A549 (cell line): ENCODE measurements around the gene NDC80. TPM values are rescaled to one million over a fixed set of nuclear protein-coding genes. Genes with fewer than 3 reads are reported as not detected.

ENCODE experiments used
- ATAC-seq, 2 experiments: fragments of 200-7000 bp in 1 of 2; fragments of >200 bp in 1 of 2; cut with Nextera tagmentation in 1 of 2; cut with Tn5 transposase in 1 of 2; 3 replicates each; pipeline versions ENCODE4 v1.8.0 to v1.9.1; 2018 to 2020; ENCODE audit warnings: mild to moderate bottlenecking in 1 of 2, moderate library complexity in 1 of 2
- CTCF ChIA-PET: fragments of 300-600 bp; sonication (Branson Sonifier 250); formaldehyde crosslinking; extraction: SDS; loops from one replicate; lab custom pipeline; 2021; ENCODE audit warnings: antibody characterized with exemption, inconsistent platforms; lab: Yijun Ruan, JAX
- POLR2A ChIA-PET: fragments of 350-600 bp; formaldehyde crosslinking; extraction: SDS; loops from one replicate; lab custom pipeline; 2021; ENCODE audit warnings: antibody characterized with exemption, inconsistent platforms; lab: Yijun Ruan, JAX
- DNase-seq, 2 experiments: peaks; one replicate each; pipeline versions ENCODE4 v3.0.0 to v3.0.0-alpha.2; 2011 to 2016; ENCODE audit warnings: low read depth in 1 of 2, low spot score in 1 of 2
- FAIRE-seq: peaks from 2 replicates; lab custom pipeline; 2011; peaks lifted over from hg19 to GRCh38; lab: Jason Lieb, UNC
- H3K27ac ChIP-seq, 2 experiments: fragments of >200 bp; sonication (Bioruptor Twin); formaldehyde crosslinking; 3 replicates each; pipeline ENCODE4 v1.5.1; 2016 to 2017
- H3K4me1 ChIP-seq: fragments of >200 bp; sonication (Bioruptor Twin); formaldehyde crosslinking; 3 replicates; pipeline ENCODE4 v1.6.1; 2016
- H3K4me2 ChIP-seq: fragments of >200 bp; sonication (Bioruptor Twin); formaldehyde crosslinking; 3 replicates; pipeline ENCODE4 v1.6.1; 2016
- H3K4me3 ChIP-seq: fragments of >200 bp; sonication (Bioruptor Twin); formaldehyde crosslinking; 3 replicates; pipeline ENCODE4 v1.5.1; 2016
- H3K9me3 ChIP-seq: fragments of >200 bp; sonication (Bioruptor Twin); formaldehyde crosslinking; 3 replicates; pipeline ENCODE4 v1.6.1; 2016
- CBX2 ChIP-seq: fragments of 200-600 bp; sonication (generic); IDR thresholded peaks from 2 replicates; pipeline ENCODE4 v1.6.1; 2016; ENCODE audit warnings: low read depth, mild to moderate bottlenecking, borderline replicate concordance
- CBX8 ChIP-seq: fragments of 200-600 bp; sonication (generic); IDR thresholded peaks from 2 replicates; pipeline ENCODE4 v1.6.1; 2016
- CEBPB ChIP-seq, 2 experiments: fragments of >200 bp in 1 of 2; sonication (Bioruptor Twin) in 1 of 2; formaldehyde crosslinking in 1 of 2; IDR thresholded peaks; 2 replicates each; pipeline ENCODE4 v1.6.1; 2012 to 2016
- CHD4 ChIP-seq: fragments of 200-600 bp; sonication (generic); IDR thresholded peaks from 2 replicates; pipeline ENCODE4 v1.6.1; 2016; ENCODE audit warnings: antibody characterized with exemption, mild to moderate bottlenecking, borderline replicate concordance
- EP300 ChIP-seq, 2 experiments: fragments of >200 bp; sonication (Bioruptor Twin); formaldehyde crosslinking; IDR thresholded peaks; 2 replicates in 1 of 2; 3 replicates in 1 of 2; pipeline ENCODE4 v1.6.1; 2016 to 2017
- FOSB ChIP-seq: fragments of 250-450 bp; sonication (Bioruptor Pico); IDR thresholded peaks from 2 replicates; pipeline ENCODE4 v1.5.0; 2020; ENCODE audit warnings: mild to moderate bottlenecking, moderate library complexity
- HDAC2 ChIP-seq: fragments of 200-600 bp; sonication (generic); IDR thresholded peaks from 2 replicates; pipeline ENCODE4 v1.6.1; 2016
- HOXA7 ChIP-seq: fragments of 250-450 bp; sonication (Bioruptor Pico); IDR thresholded peaks from 2 replicates; pipeline ENCODE4 v1.5.0; 2020; ENCODE audit warnings: mild to moderate bottlenecking, moderate library complexity
- HOXB5 ChIP-seq: fragments of 250-450 bp; sonication (Bioruptor Pico); IDR thresholded peaks from 2 replicates; pipeline ENCODE4 v1.5.0; 2020; ENCODE audit warnings: mild to moderate bottlenecking, moderate library complexity
- JUN ChIP-seq, 2 experiments: fragments of >200 bp; sonication (Bioruptor Twin); formaldehyde crosslinking; IDR thresholded peaks; 2 replicates in 1 of 2; 3 replicates in 1 of 2; pipeline ENCODE4 v1.6.1; 2016 to 2017
- KDM1A ChIP-seq: fragments of 200-600 bp; sonication (generic); IDR thresholded peaks from 2 replicates; pipeline ENCODE4 v1.6.1; 2016; ENCODE audit warnings: low read depth, mild to moderate bottlenecking
- NFE2L2 ChIP-seq: fragments of 150-350 bp; conservative IDR thresholded peaks from 2 replicates; pipeline ENCODE4 v1.6.1; 2014; ENCODE audit warnings: low read length
- NPAS2 ChIP-seq: fragments of 250-450 bp; sonication (Bioruptor Pico); IDR thresholded peaks from 2 replicates; pipeline ENCODE4 v1.8.0; 2022; ENCODE audit warnings: mild to moderate bottlenecking, moderate library complexity, borderline replicate concordance
- RAD21 ChIP-seq, 2 experiments: fragments of >200 bp in 1 of 2; sonication (Bioruptor Twin) in 1 of 2; formaldehyde crosslinking in 1 of 2; IDR thresholded peaks in 1 of 2; conservative IDR thresholded peaks in 1 of 2; 2 replicates in 1 of 2; 3 replicates in 1 of 2; pipeline ENCODE4 v1.6.1; 2012 to 2018; ENCODE audit warnings: inconsistent platforms in 1 of 2
- RCOR1 ChIP-seq: fragments of 150-350 bp; IDR thresholded peaks from 2 replicates; pipeline ENCODE4 v1.6.1; 2014; ENCODE audit warnings: antibody characterized with exemption, low read length, low read depth
- RFX5 ChIP-seq: fragments of 450-650 bp; IDR thresholded peaks from 2 replicates; pipeline ENCODE4 v1.7.1; 2014; ENCODE audit warnings: antibody characterized with exemption, mild to moderate bottlenecking, moderate library complexity
- ZNF302 ChIP-seq: fragments of 250-450 bp; sonication (Bioruptor Pico); IDR thresholded peaks from 2 replicates; pipeline ENCODE4 v1.9.0; 2021; ENCODE audit warnings: inconsistent platforms, mild to moderate bottlenecking, moderate library complexity
- ZSCAN20 ChIP-seq: fragments of 250-450 bp; sonication (Bioruptor Pico); IDR thresholded peaks from 2 replicates; pipeline ENCODE4 v1.8.0; 2022; ENCODE audit warnings: mild to moderate bottlenecking, moderate library complexity
- WGBS: methylation state at CpG from one replicate; pipeline ENCODE4 v1.1.6; 2017; ENCODE audit errors: missing lambda C conversion rate; 5-methylcytosine and 5-hydroxymethylcytosine counted together
- polyA plus RNA-seq, 4 experiments: library from polyadenylated mRNA; depleted of rRNA in 3 of 4; stranded (reverse); fragments of >200 nt; fragmentation: RNase III in 1 of 4; extraction: RNeasy Plus Mini Kit Qiagen cat#74134 plus additional on column Dnase treatment in 1 of 4; gene quantifications; 2 replicates in 3 of 4; 3 replicates in 1 of 4; pipeline ENCODE4 v1.2.3, GENCODE V29; 2011 to 2017
- TF ChIP-seq, protein P1 (sequence below): fragments of 200-600 bp; sonication (generic); IDR thresholded peaks from 2 replicates; pipeline ENCODE4 v1.6.1; 2016; ENCODE audit warnings: antibody characterized with exemption, mild to moderate bottlenecking, moderate library complexity
- TF ChIP-seq, protein P2 (sequence below): fragments of 250-450 bp; sonication (Bioruptor Pico); IDR thresholded peaks from 2 replicates; pipeline ENCODE4 v1.5.0; 2020; ENCODE audit warnings: low read depth, mild to moderate bottlenecking, moderate library complexity

NDC80 gene
- polyA plus RNA-seq, 2 of the 4 experiments (the other 2 are of a cell fraction) = 11.1 to 20.2 TPM

DNA sequence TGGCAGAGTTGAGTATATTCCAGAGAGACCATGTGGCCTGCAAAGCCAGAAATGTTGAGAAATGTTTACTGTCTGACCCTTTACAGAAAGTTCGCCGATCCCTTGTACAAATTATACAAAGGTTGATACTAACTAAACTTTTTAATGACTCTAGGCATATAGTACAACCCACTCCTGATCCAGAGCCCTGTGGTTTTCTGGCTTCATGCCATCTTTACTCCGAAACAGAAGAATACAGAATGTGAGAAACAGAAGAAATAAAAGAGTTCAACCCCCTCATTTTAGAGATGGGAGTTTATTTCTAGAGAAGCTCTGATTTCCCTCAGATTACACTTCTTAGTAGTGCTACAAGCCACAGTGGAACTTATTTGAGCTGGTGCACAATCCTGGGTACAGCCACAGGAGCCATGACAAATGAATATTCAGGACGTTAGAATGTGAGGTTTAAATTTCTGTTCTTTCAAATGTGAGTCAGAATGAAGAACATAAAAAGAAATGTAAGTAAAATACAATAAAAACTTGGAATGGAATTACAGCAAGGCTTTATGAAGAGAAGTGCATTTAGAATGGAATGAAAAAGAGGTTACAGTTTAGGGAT lies 46.1 kb downstream of the NDC80 start:
- FAIRE-seq (no peak), DNase-seq (no peak), ATAC-seq (no peak)
- ChIA-PET POLR2A (no interaction called here), CTCF (interaction anchor here (0.9 kb wide), 1 partner anchor 36 kb away, joined by 3 read pairs; no protein-coding TSS in a partner anchor)
- WGBS = 88% methylated on average over 4 of the region's 4 CpGs
- H3K4me1 ChIP-seq = no peaks in the 10 kb centered on the region
- H3K27ac ChIP-seq = no peak overlapping the region
- no peaks in the 10 kb centered on the region for H3K9me3 ChIP-seq
- TF ChIP-seq CBX8 (no peak), RFX5 (no peak), CBX2 (no peak), KDM1A (no peak), FOSB (no peak), HOXA7 (CRISPR knock-in tag) (no peak), HOXB5 (no peak), CHD4 (no peak), CEBPB (IDR thresholded peaks at IDR 0.05) (no peak), EP300 (IDR thresholded peaks at IDR 0.05) (no peak), NPAS2 (no peak)
- H3K4me2 ChIP-seq = no peak overlapping the region
- no peak overlapping the region for H3K4me3 ChIP-seq

DNA sequence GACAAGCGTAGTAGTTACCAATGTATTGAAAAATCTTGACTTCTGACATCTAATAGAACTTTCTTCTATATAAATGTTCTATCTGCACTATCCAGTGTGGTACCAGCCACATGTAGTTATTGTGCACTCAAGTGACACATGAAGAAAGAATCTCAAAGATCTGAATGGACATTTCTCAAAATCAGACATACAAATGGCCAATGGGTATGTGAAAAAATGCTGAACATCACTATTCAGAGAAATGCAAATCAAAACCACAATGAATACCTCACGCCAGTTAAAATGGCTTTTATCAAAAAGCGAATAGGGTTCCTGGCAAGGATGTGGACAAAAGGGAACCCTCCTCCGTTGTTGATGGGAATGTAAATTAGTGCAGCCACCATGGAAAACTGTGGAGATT lies 46.7 kb downstream of the NDC80 start:
- no peak overlapping the region for H3K27ac ChIP-seq
- ChIA-PET POLR2A (no interaction called here), CTCF (no interaction called here)
- FAIRE-seq (no peak), ATAC-seq (no peak), DNase-seq (no peak)
- H3K4me1 ChIP-seq = no peaks in the 10 kb centered on the region
- H3K4me2 ChIP-seq = no peak overlapping the region
- 94% methylated on average over 4 of the region's 4 CpGs for WGBS
- no peaks in the 10 kb centered on the region for H3K9me3 ChIP-seq
- H3K4me3 ChIP-seq = no peak overlapping the region
- TF ChIP-seq HDAC2 = no peak
- TF ChIP-seq, protein P1, sequence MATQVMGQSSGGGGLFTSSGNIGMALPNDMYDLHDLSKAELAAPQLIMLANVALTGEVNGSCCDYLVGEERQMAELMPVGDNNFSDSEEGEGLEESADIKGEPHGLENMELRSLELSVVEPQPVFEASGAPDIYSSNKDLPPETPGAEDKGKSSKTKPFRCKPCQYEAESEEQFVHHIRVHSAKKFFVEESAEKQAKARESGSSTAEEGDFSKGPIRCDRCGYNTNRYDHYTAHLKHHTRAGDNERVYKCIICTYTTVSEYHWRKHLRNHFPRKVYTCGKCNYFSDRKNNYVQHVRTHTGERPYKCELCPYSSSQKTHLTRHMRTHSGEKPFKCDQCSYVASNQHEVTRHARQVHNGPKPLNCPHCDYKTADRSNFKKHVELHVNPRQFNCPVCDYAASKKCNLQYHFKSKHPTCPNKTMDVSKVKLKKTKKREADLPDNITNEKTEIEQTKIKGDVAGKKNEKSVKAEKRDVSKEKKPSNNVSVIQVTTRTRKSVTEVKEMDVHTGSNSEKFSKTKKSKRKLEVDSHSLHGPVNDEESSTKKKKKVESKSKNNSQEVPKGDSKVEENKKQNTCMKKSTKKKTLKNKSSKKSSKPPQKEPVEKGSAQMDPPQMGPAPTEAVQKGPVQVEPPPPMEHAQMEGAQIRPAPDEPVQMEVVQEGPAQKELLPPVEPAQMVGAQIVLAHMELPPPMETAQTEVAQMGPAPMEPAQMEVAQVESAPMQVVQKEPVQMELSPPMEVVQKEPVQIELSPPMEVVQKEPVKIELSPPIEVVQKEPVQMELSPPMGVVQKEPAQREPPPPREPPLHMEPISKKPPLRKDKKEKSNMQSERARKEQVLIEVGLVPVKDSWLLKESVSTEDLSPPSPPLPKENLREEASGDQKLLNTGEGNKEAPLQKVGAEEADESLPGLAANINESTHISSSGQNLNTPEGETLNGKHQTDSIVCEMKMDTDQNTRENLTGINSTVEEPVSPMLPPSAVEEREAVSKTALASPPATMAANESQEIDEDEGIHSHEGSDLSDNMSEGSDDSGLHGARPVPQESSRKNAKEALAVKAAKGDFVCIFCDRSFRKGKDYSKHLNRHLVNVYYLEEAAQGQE = no peak
- no peak for TF ChIP-seq KDM1A
- TF ChIP-seq HOXB5 = no peak
- no peak for TF ChIP-seq CHD4
- TF ChIP-seq JUN (IDR thresholded peaks at IDR 0.05) = no peak
- TF ChIP-seq, all 56 proteins: peak for 0

DNA sequence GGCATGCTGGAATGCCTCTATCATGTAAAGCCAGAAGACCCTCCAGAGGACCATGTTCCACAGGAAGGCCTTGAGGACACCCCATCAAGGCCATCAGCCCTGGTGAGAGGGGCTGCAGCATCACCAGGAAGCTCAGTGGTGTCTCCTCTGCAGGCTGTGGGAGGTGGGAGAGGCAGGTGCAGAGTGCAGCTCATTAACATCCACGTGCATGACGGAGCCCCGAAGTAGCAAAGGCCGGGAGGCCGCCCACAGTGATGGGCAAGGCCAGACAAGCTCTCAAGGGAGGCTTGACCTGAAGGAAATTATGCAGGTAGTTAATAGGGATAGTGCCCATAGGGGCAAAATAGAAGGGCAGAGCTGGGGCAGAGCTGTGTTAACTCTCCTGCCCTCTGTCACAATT lies 53.9 kb downstream of the NDC80 start:
- no peaks in the 10 kb centered on the region for H3K9me3 ChIP-seq
- TF ChIP-seq NFE2L2 = no peak
- TF ChIP-seq RAD21 (conservative IDR thresholded peaks at IDR 0.05 in 1 of 2, IDR thresholded peaks at IDR 0.05 in 1 of 2) = no peak
- TF ChIP-seq ZSCAN20 (CRISPR knock-in tag) = no peak
- TF ChIP-seq, protein P2, sequence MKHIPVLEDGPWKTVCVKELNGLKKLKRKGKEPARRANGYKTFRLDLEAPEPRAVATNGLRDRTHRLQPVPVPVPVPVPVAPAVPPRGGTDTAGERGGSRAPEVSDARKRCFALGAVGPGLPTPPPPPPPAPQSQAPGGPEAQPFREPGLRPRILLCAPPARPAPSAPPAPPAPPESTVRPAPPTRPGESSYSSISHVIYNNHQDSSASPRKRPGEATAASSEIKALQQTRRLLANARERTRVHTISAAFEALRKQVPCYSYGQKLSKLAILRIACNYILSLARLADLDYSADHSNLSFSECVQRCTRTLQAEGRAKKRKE = no peak
- TF ChIP-seq RCOR1 = no peak
- TF ChIP-seq ZNF302 (CRISPR knock-in tag) = no peak
- CTCF ChIA-PET = no interaction called here
- WGBS = no CpG with 5 or more reads among the region's 5 CpGs
- ATAC-seq (no peak), FAIRE-seq (no peak), DNase-seq (no peak)
- no peak overlapping the region for H3K4me2 ChIP-seq
- no peak overlapping the region for H3K4me3 ChIP-seq
- POLR2A ChIA-PET = no interaction called here
- no peak overlapping the region for H3K27ac ChIP-seq
- no peaks in the 10 kb centered on the region for H3K4me1 ChIP-seq
